GM19372 (cell line): ENCODE measurements around the gene POMC.
A peak's percentile ranks its signal among the peaks of the same experiment; 100 is the strongest.
"Not testable (repeated sequence)": the region's sequence is repeated elsewhere in the genome, so short reads cannot be mapped to it uniquely, and the experiment has no call there.

Experiments used
- ATAC-seq: cut with Tn5 transposase; IDR thresholded peaks from one replicate; pipeline ENCODE4 v1.9.1; 2021; ENCODE audit warnings: mild to moderate bottlenecking, low read depth, moderate library complexity; ENCODE audit not compliant: unreplicated experiment

The POMC gene

GRCh38 chr2:25168256-25169072, at the start of gene POMC:
POMC (minus strand) TSS chr2:25168580; CDS start chr2:25164772, 3,808 bp downstream.
- no peak for ATAC-seq

GRCh38 chr2:25218100-25218499, 49.7 kb upstream of the POMC start:
- ATAC-seq = no peak

- ATAC-seq = peak; percentile 86
Measured at GRCh38 chr2:25215948-25216679, 47.7 kb upstream of the POMC start.

- ATAC-seq = no peak
Measured at GRCh38 chr2:25215232-25215631, 46.9 kb upstream of the POMC start.

- no peak for ATAC-seq
Measured at GRCh38 chr2:25213229-25213628, 44.8 kb upstream of the POMC start.

- ATAC-seq = not testable (repeated sequence)
Measured at GRCh38 chr2:25210923-25211322, 42.5 kb upstream of the POMC start.

GRCh38 chr2:25207078-25207545, 38.7 kb upstream of the POMC start:
- ATAC-seq = no peak

GRCh38 chr2:25204190-25204838, 35.9 kb upstream of the POMC start:
- peak; percentile 62 for ATAC-seq

GRCh38 chr2:25202275-25202674, 33.9 kb upstream of the POMC start:
- ATAC-seq = no peak

- no peak for ATAC-seq
Measured at GRCh38 chr2:25201794-25202193, 33.4 kb upstream of the POMC start.

- ATAC-seq = no peak
Measured at GRCh38 chr2:25201265-25201664, 32.9 kb upstream of the POMC start.

GRCh38 chr2:25198576-25198975, 30.2 kb upstream of the POMC start:
- ATAC-seq = no peak

- ATAC-seq = no peak
Measured at GRCh38 chr2:25198209-25198525, 29.8 kb upstream of the POMC start.

- ATAC-seq = no peak
Measured at GRCh38 chr2:25197336-25198208, 29.2 kb upstream of the POMC start.

GRCh38 chr2:25194576-25195122, 26.3 kb upstream of the POMC start:
- ATAC-seq = no peak

GRCh38 chr2:25190536-25190935, 22.2 kb upstream of the POMC start:
- ATAC-seq = no peak

- no peak for ATAC-seq
Measured at GRCh38 chr2:25188405-25188804, 20.0 kb upstream of the POMC start.

- no peak for ATAC-seq
Measured at GRCh38 chr2:25187729-25188350, 19.5 kb upstream of the POMC start.

- no peak for ATAC-seq
Measured at GRCh38 chr2:25184254-25184653, 15.9 kb upstream of the POMC start.

- ATAC-seq = no peak
Measured at GRCh38 chr2:25178976-25179375, 10.6 kb upstream of the POMC start.
